ENCODE results near the gene NR1D2. TPM values are rescaled to one million over a fixed set of nuclear protein-coding genes. Genes with fewer than 3 reads are reported as not detected.

The NR1D2 gene
- total and polyA plus RNA-seq, 2 experiments from 2014 or later: 12.5 to 18.8 TPM

- no peak for DNase-seq (ENCODE audit: low read depth in 1 of 2, low spot score in 1 of 2)
- Histone ChIP-seq H3K27ac (no peak overlapping the region), H3K9me3 (ENCODE audit: low read depth) (no peaks in the 10 kb centered on the region), H3K4me3 (no peak overlapping the region), H3K27me3 (no peaks in the 10 kb centered on the region), H3K4me1 (ENCODE audit: low read depth) (no peaks in the 10 kb centered on the region), H3K36me3 (peaks cover 11% of the 10 kb centered on the region)
- TF ChIP-seq CTCF (IDR thresholded peaks at IDR 0.05; ENCODE audit: low read depth, low read length): no peak
Measured at GRCh38 chr3:23981136-23981535, 36.0 kb downstream of the NR1D2 start.

- Histone ChIP-seq H3K27ac (no peak overlapping the region), H3K27me3 (no peaks in the 10 kb centered on the region), H3K36me3 (peaks cover 11% of the 10 kb centered on the region), H3K9me3 (ENCODE audit: low read depth) (no peaks in the 10 kb centered on the region), H3K4me3 (no peak overlapping the region), H3K4me1 (ENCODE audit: low read depth) (no peaks in the 10 kb centered on the region)
- TF ChIP-seq CTCF (IDR thresholded peaks at IDR 0.05; ENCODE audit: low read depth, low read length): no peak
- DNase-seq (ENCODE audit: low read depth in 1 of 2, low spot score in 1 of 2): no peak
Measured at GRCh38 chr3:23981955-23982354, 36.9 kb downstream of the NR1D2 start.

GRCh38 chr3:23984934-23985333 lies 39.8 kb downstream of the NR1D2 start:
- TF ChIP-seq CTCF (IDR thresholded peaks at IDR 0.05; ENCODE audit: low read depth, low read length): no peak
- DNase-seq (ENCODE audit: low read depth in 1 of 2, low spot score in 1 of 2): no peak
- Histone ChIP-seq H3K27me3 (no peaks in the 10 kb centered on the region), H3K4me3 (no peak overlapping the region), H3K4me1 (ENCODE audit: low read depth) (no peaks in the 10 kb centered on the region), H3K27ac (no peak overlapping the region), H3K36me3 (no peaks in the 10 kb centered on the region), H3K9me3 (ENCODE audit: low read depth) (no peaks in the 10 kb centered on the region)

- Histone ChIP-seq H3K4me3 (no peak overlapping the region), H3K27ac (no peak overlapping the region), H3K27me3 (no peaks in the 10 kb centered on the region), H3K36me3 (no peaks in the 10 kb centered on the region), H3K4me1 (ENCODE audit: low read depth) (no peaks in the 10 kb centered on the region), H3K9me3 (ENCODE audit: low read depth) (no peaks in the 10 kb centered on the region)
- no peak for DNase-seq (ENCODE audit: low read depth in 1 of 2, low spot score in 1 of 2)
- no peak for TF ChIP-seq CTCF (IDR thresholded peaks at IDR 0.05; ENCODE audit: low read depth, low read length)
Measured at GRCh38 chr3:23985747-23986544, 40.9 kb downstream of the NR1D2 start.

GRCh38 chr3:23987356-23987755 lies 42.3 kb downstream of the NR1D2 start:
- Histone ChIP-seq H3K27me3 (no peaks in the 10 kb centered on the region), H3K4me1 (ENCODE audit: low read depth) (peaks cover 11% of the 10 kb centered on the region), H3K9me3 (ENCODE audit: low read depth) (no peaks in the 10 kb centered on the region), H3K4me3 (no peak overlapping the region), H3K36me3 (no peaks in the 10 kb centered on the region), H3K27ac (no peak overlapping the region)
- TF ChIP-seq CTCF (IDR thresholded peaks at IDR 0.05; ENCODE audit: low read depth, low read length): no peak
- DNase-seq (ENCODE audit: low read depth in 1 of 2, low spot score in 1 of 2): peak in 1 of 2 donors; percentile 76
